HL-60 (cell line): ENCODE measurements around the gene LMAN2.

Experiments used
- TF ChIP-seq, protein P1 (sequence below): IDR thresholded peaks from 2 replicates; pipeline ENCODE4 v1.6.1; 2012; ENCODE audit warnings: low read depth; ENCODE audit not compliant: insufficient replicate concordance
- TF ChIP-seq, protein P2 (sequence below): IDR thresholded peaks from one replicate; pipeline ENCODE4 v1.5.1; 2011; ENCODE audit warnings: low read length, control low read depth, inconsistent platforms; ENCODE audit not compliant: insufficient read depth

DNA sequence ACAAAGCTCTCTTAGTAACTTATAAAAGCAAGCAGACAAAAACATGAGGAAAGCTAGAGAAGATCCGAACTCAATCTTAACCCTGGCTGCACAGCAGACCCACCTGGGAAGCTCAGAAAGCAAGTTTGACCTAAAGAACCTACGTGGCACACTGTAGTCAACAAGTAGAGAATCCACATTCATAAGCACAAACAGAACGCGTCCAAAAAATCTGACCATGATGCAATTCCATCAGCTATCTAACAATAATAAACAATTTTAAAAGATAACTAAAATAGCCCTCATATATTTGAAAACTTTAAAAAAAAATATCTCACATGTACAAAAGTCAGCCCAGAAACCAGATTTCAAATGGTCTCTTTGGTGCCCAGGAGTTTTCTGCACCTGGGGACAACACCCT lies 4.6 kb downstream of the LMAN2 start:
- TF ChIP-seq, protein P1, sequence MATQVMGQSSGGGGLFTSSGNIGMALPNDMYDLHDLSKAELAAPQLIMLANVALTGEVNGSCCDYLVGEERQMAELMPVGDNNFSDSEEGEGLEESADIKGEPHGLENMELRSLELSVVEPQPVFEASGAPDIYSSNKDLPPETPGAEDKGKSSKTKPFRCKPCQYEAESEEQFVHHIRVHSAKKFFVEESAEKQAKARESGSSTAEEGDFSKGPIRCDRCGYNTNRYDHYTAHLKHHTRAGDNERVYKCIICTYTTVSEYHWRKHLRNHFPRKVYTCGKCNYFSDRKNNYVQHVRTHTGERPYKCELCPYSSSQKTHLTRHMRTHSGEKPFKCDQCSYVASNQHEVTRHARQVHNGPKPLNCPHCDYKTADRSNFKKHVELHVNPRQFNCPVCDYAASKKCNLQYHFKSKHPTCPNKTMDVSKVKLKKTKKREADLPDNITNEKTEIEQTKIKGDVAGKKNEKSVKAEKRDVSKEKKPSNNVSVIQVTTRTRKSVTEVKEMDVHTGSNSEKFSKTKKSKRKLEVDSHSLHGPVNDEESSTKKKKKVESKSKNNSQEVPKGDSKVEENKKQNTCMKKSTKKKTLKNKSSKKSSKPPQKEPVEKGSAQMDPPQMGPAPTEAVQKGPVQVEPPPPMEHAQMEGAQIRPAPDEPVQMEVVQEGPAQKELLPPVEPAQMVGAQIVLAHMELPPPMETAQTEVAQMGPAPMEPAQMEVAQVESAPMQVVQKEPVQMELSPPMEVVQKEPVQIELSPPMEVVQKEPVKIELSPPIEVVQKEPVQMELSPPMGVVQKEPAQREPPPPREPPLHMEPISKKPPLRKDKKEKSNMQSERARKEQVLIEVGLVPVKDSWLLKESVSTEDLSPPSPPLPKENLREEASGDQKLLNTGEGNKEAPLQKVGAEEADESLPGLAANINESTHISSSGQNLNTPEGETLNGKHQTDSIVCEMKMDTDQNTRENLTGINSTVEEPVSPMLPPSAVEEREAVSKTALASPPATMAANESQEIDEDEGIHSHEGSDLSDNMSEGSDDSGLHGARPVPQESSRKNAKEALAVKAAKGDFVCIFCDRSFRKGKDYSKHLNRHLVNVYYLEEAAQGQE, result no peak
- TF ChIP-seq, protein P2, sequence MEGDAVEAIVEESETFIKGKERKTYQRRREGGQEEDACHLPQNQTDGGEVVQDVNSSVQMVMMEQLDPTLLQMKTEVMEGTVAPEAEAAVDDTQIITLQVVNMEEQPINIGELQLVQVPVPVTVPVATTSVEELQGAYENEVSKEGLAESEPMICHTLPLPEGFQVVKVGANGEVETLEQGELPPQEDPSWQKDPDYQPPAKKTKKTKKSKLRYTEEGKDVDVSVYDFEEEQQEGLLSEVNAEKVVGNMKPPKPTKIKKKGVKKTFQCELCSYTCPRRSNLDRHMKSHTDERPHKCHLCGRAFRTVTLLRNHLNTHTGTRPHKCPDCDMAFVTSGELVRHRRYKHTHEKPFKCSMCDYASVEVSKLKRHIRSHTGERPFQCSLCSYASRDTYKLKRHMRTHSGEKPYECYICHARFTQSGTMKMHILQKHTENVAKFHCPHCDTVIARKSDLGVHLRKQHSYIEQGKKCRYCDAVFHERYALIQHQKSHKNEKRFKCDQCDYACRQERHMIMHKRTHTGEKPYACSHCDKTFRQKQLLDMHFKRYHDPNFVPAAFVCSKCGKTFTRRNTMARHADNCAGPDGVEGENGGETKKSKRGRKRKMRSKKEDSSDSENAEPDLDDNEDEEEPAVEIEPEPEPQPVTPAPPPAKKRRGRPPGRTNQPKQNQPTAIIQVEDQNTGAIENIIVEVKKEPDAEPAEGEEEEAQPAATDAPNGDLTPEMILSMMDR, result no peak
